ENCODE measurements around the gene MYO1D. TPM values are rescaled to one million over a fixed set of nuclear protein-coding genes. Genes with fewer than 3 reads are reported as not detected.
A peak's percentile ranks its signal among the peaks of the same experiment; 100 is the strongest.

Gene MYO1D
- total and polyA plus RNA-seq, 8 donors, result 22.0 to 92.8 (median 27.4) TPM

GRCh38 chr17:32519228-32520103 is 357.5 kb downstream of the MYO1D start:
- H3K27ac ChIP-seq, result peak overlapping the region; percentile 2 to 44

GRCh38 chr17:32518646-32519227 is 358.2 kb downstream of the MYO1D start:
- peaks cover 0 to 36% of the 10 kb centered on the region in 2 donors for H3K27me3 ChIP-seq
- intact Hi-C loops (cut with DNase I), result no loop called here
- H3K36me3 ChIP-seq, result no peaks in the 10 kb centered on the region
- TF ChIP-seq CTCF (IDR thresholded peaks at IDR 0.05), result no peak
- ATAC-seq (no peak), DNase-seq (no peak)
- H3K4me1 ChIP-seq, result peaks cover 5 to 17% of the 10 kb centered on the region in 2 donors
- no peak overlapping the region for H3K27ac ChIP-seq
- H3K4me3 ChIP-seq, result peak overlapping the region; percentile 24 to 42
- no peaks in the 10 kb centered on the region for H3K9me3 ChIP-seq

More at GRCh38 chr17:32519228-32520103, 357.5 kb downstream of the MYO1D start:
- intact Hi-C loops (cut with DNase I), result no loop called here
- ATAC-seq (peak; percentile 87), DNase-seq (peak in 2 of 4 donors; percentile 70 to 86)
- H3K9me3 ChIP-seq, result no peaks in the 10 kb centered on the region
- H3K36me3 ChIP-seq, result no peaks in the 10 kb centered on the region
- peaks cover 5 to 17% of the 10 kb centered on the region in 2 donors for H3K4me1 ChIP-seq
- peak overlapping the region; percentile 24 to 42 for H3K4me3 ChIP-seq
- no peak for TF ChIP-seq CTCF (IDR thresholded peaks at IDR 0.05)
- peaks cover 0 to 36% of the 10 kb centered on the region in 2 donors for H3K27me3 ChIP-seq

GRCh38 chr17:32517982-32518381 is 358.9 kb downstream of the MYO1D start:
- DNase-seq (no peak), ATAC-seq (no peak)
- TF ChIP-seq CTCF (IDR thresholded peaks at IDR 0.05), result no peak
- Histone ChIP-seq H3K36me3 (no peaks in the 10 kb centered on the region), H3K4me1 (peaks cover 5 to 17% of the 10 kb centered on the region in 2 donors), H3K27me3 (peaks cover 0 to 36% of the 10 kb centered on the region in 2 donors), H3K4me3 (no peak overlapping the region), H3K9me3 (no peaks in the 10 kb centered on the region), H3K27ac (no peak overlapping the region)
- intact Hi-C loops (cut with DNase I), result no loop called here

- Histone ChIP-seq H3K9me3 (no peaks in the 10 kb centered on the region), H3K4me3 (no peak overlapping the region), H3K27ac (no peak overlapping the region), H3K36me3 (no peaks in the 10 kb centered on the region), H3K27me3 (peaks cover 0 to 36% of the 10 kb centered on the region in 2 donors), H3K4me1 (peaks cover 5 to 17% of the 10 kb centered on the region in 2 donors)
- ATAC-seq, result no peak
- no peak for DNase-seq
- intact Hi-C loops (cut with DNase I), result no loop called here
- no peak for TF ChIP-seq CTCF (IDR thresholded peaks at IDR 0.05)
These were observed 359.8 kb downstream of the MYO1D start for GRCh38 chr17:32516940-32517701.
